ENCODE results near the gene GRID2.

Gene GRID2

GRCh38 chr4:92501456-92501855, 197.7 kb downstream of the GRID2 start:
- Mint-ChIP-seq H3K36me3 (ENCODE audit: low read depth) (no peaks in the 10 kb centered on the region), H3K9me3 (no peaks in the 10 kb centered on the region), H3K27me3 (no peaks in the 10 kb centered on the region), H3K27ac (no peak overlapping the region), H3K4me1 (no peaks in the 10 kb centered on the region), H3K4me3 (no peak overlapping the region)
- DNase-seq (no peak), ATAC-seq (no peak)

GRCh38 chr4:92506933-92507332, 203.2 kb downstream of the GRID2 start:
- Mint-ChIP-seq H3K4me3 (no peak overlapping the region), H3K27ac (no peak overlapping the region), H3K9me3 (peaks cover 11% of the 10 kb centered on the region), H3K36me3 (ENCODE audit: low read depth) (no peaks in the 10 kb centered on the region), H3K4me1 (no peaks in the 10 kb centered on the region), H3K27me3 (no peaks in the 10 kb centered on the region)
- ATAC-seq = no peak
- no peak for DNase-seq

- H3K27me3 Mint-ChIP-seq = no peaks in the 10 kb centered on the region
- peaks cover 14% of the 10 kb centered on the region for H3K9me3 Mint-ChIP-seq
- H3K4me1 Mint-ChIP-seq = no peaks in the 10 kb centered on the region
- DNase-seq = no peak
- no peaks in the 10 kb centered on the region for H3K36me3 Mint-ChIP-seq (ENCODE audit: low read depth)
- ATAC-seq = no peak
- H3K27ac Mint-ChIP-seq = no peak overlapping the region
- no peak overlapping the region for H3K4me3 Mint-ChIP-seq
Observed at GRCh38 chr4:92514627-92515026, 210.9 kb downstream of the GRID2 start.

GRCh38 chr4:92516450-92516849, 212.7 kb downstream of the GRID2 start:
- Mint-ChIP-seq H3K27me3 (no peaks in the 10 kb centered on the region), H3K9me3 (peaks cover 9% of the 10 kb centered on the region), H3K4me3 (no peak overlapping the region), H3K27ac (no peak overlapping the region), H3K36me3 (ENCODE audit: low read depth) (no peaks in the 10 kb centered on the region), H3K4me1 (no peaks in the 10 kb centered on the region)
- no peak for DNase-seq
- ATAC-seq = no peak

GRCh38 chr4:92519727-92520126, 216.0 kb downstream of the GRID2 start:
- DNase-seq (no peak), ATAC-seq (no peak)
- Mint-ChIP-seq H3K4me3 (no peak overlapping the region), H3K36me3 (ENCODE audit: low read depth) (no peaks in the 10 kb centered on the region), H3K4me1 (no peaks in the 10 kb centered on the region), H3K27me3 (no peaks in the 10 kb centered on the region), H3K9me3 (peaks cover 9% of the 10 kb centered on the region), H3K27ac (no peak overlapping the region)

- H3K9me3 Mint-ChIP-seq = peaks cover 9% of the 10 kb centered on the region
- H3K4me1 Mint-ChIP-seq = no peaks in the 10 kb centered on the region
- H3K36me3 Mint-ChIP-seq (ENCODE audit: low read depth) = no peaks in the 10 kb centered on the region
- H3K27ac Mint-ChIP-seq = no peak overlapping the region
- DNase-seq (no peak), ATAC-seq (no peak)
- no peaks in the 10 kb centered on the region for H3K27me3 Mint-ChIP-seq
- no peak overlapping the region for H3K4me3 Mint-ChIP-seq
Observed at GRCh38 chr4:92520563-92520962, 216.8 kb downstream of the GRID2 start.

GRCh38 chr4:92521941-92522340, 218.2 kb downstream of the GRID2 start:
- Mint-ChIP-seq H3K36me3 (ENCODE audit: low read depth) (no peaks in the 10 kb centered on the region), H3K27ac (no peak overlapping the region), H3K27me3 (no peaks in the 10 kb centered on the region), H3K9me3 (peaks cover 4% of the 10 kb centered on the region), H3K4me1 (no peaks in the 10 kb centered on the region), H3K4me3 (no peak overlapping the region)
- DNase-seq (no peak), ATAC-seq (no peak)

- no peaks in the 10 kb centered on the region for H3K27me3 Mint-ChIP-seq
- no peak overlapping the region for H3K27ac Mint-ChIP-seq
- peaks cover 7% of the 10 kb centered on the region for H3K9me3 Mint-ChIP-seq
- no peaks in the 10 kb centered on the region for H3K4me1 Mint-ChIP-seq
- no peaks in the 10 kb centered on the region for H3K36me3 Mint-ChIP-seq (ENCODE audit: low read depth)
- DNase-seq (no peak), ATAC-seq (no peak)
- no peak overlapping the region for H3K4me3 Mint-ChIP-seq
Observed at GRCh38 chr4:92522356-92522755, 218.6 kb downstream of the GRID2 start.

GRCh38 chr4:92524131-92524530, 220.4 kb downstream of the GRID2 start:
- Mint-ChIP-seq H3K9me3 (peaks cover 4% of the 10 kb centered on the region), H3K4me3 (no peak overlapping the region), H3K36me3 (ENCODE audit: low read depth) (no peaks in the 10 kb centered on the region), H3K27ac (no peak overlapping the region), H3K4me1 (no peaks in the 10 kb centered on the region), H3K27me3 (no peaks in the 10 kb centered on the region)
- no peak for ATAC-seq
- DNase-seq = no peak

- Mint-ChIP-seq H3K36me3 (ENCODE audit: low read depth) (no peaks in the 10 kb centered on the region), H3K27me3 (no peaks in the 10 kb centered on the region), H3K4me1 (no peaks in the 10 kb centered on the region), H3K4me3 (no peak overlapping the region), H3K27ac (no peak overlapping the region), H3K9me3 (peaks cover 17% of the 10 kb centered on the region)
- no peak for ATAC-seq
- DNase-seq = no peak
Observed at GRCh38 chr4:92528541-92528940, 224.8 kb downstream of the GRID2 start.

- no peaks in the 10 kb centered on the region for H3K27me3 Mint-ChIP-seq
- ATAC-seq = no peak
- peaks cover 17% of the 10 kb centered on the region for H3K9me3 Mint-ChIP-seq
- H3K4me1 Mint-ChIP-seq = no peaks in the 10 kb centered on the region
- H3K36me3 Mint-ChIP-seq (ENCODE audit: low read depth) = no peaks in the 10 kb centered on the region
- H3K27ac Mint-ChIP-seq = no peak overlapping the region
- no peak for DNase-seq
- no peak overlapping the region for H3K4me3 Mint-ChIP-seq
Observed at GRCh38 chr4:92529510-92529909, 225.7 kb downstream of the GRID2 start.

GRCh38 chr4:92535599-92535998, 231.8 kb downstream of the GRID2 start:
- Mint-ChIP-seq H3K27ac (no peak overlapping the region), H3K4me3 (no peak overlapping the region), H3K27me3 (no peaks in the 10 kb centered on the region), H3K9me3 (peaks cover 15% of the 10 kb centered on the region), H3K36me3 (ENCODE audit: low read depth) (no peaks in the 10 kb centered on the region), H3K4me1 (no peaks in the 10 kb centered on the region)
- DNase-seq = no peak
- ATAC-seq = no peak

- H3K27ac Mint-ChIP-seq = no peak overlapping the region
- no peaks in the 10 kb centered on the region for H3K27me3 Mint-ChIP-seq
- no peaks in the 10 kb centered on the region for H3K36me3 Mint-ChIP-seq (ENCODE audit: low read depth)
- no peak overlapping the region for H3K4me3 Mint-ChIP-seq
- H3K9me3 Mint-ChIP-seq = peaks cover 9% of the 10 kb centered on the region
- DNase-seq (no peak), ATAC-seq (no peak)
- H3K4me1 Mint-ChIP-seq = no peaks in the 10 kb centered on the region
Observed at GRCh38 chr4:92551616-92552015, 247.8 kb downstream of the GRID2 start.

- Mint-ChIP-seq H3K27ac (no peak overlapping the region), H3K4me1 (no peaks in the 10 kb centered on the region)
Observed at GRCh38 chr4:92566269-92566668, 262.5 kb downstream of the GRID2 start.

GRCh38 chr4:92580816-92581215, 277.1 kb downstream of the GRID2 start:
- no peak overlapping the region for H3K4me3 Mint-ChIP-seq
- no peaks in the 10 kb centered on the region for H3K27me3 Mint-ChIP-seq
- no peaks in the 10 kb centered on the region for H3K4me1 Mint-ChIP-seq
- no peaks in the 10 kb centered on the region for H3K36me3 Mint-ChIP-seq (ENCODE audit: low read depth)
- ATAC-seq (no peak), DNase-seq (no peak)
- no peaks in the 10 kb centered on the region for H3K9me3 Mint-ChIP-seq
- no peak overlapping the region for H3K27ac Mint-ChIP-seq

More at GRCh38 chr4:92566269-92566668, 262.5 kb downstream of the GRID2 start:
- H3K27me3 Mint-ChIP-seq = no peaks in the 10 kb centered on the region
- DNase-seq = no peak
- no peaks in the 10 kb centered on the region for H3K36me3 Mint-ChIP-seq (ENCODE audit: low read depth)
- peaks cover 26% of the 10 kb centered on the region for H3K9me3 Mint-ChIP-seq
- ATAC-seq = no peak
- H3K4me3 Mint-ChIP-seq = no peak overlapping the region

- no peak for ATAC-seq
- no peaks in the 10 kb centered on the region for H3K9me3 Mint-ChIP-seq
- H3K27me3 Mint-ChIP-seq = no peaks in the 10 kb centered on the region
- H3K27ac Mint-ChIP-seq = no peak overlapping the region
- H3K4me3 Mint-ChIP-seq = no peak overlapping the region
- no peaks in the 10 kb centered on the region for H3K4me1 Mint-ChIP-seq
- no peak for DNase-seq
- no peaks in the 10 kb centered on the region for H3K36me3 Mint-ChIP-seq (ENCODE audit: low read depth)
Observed at GRCh38 chr4:92599044-92599443, 295.3 kb downstream of the GRID2 start.

Data from activated naive CD8-positive, alpha-beta T cell treated with anti-CD3 and anti-CD28 coated beads, Interleukin-2, amount 50 U/mL, for 24 hours (primary cell).